GM19099 (cell line): ENCODE results near the gene PTRH1.

Experiments used
- POLR2A ChIP-seq: IDR thresholded peaks from 3 replicates; pipeline ENCODE4 v1.6.1; 2011; ENCODE audit warnings: low read depth; ENCODE audit not compliant: insufficient read length; ENCODE audit errors: extremely low read depth

Gene PTRH1

GRCh38 chr9:127680226-127680625 lies 35.2 kb downstream of the PTRH1 start:
- no peak for TF ChIP-seq POLR2A

- no peak for TF ChIP-seq POLR2A
These were observed 36.0 kb downstream of the PTRH1 start for GRCh38 chr9:127679506-127679905.

DNA sequence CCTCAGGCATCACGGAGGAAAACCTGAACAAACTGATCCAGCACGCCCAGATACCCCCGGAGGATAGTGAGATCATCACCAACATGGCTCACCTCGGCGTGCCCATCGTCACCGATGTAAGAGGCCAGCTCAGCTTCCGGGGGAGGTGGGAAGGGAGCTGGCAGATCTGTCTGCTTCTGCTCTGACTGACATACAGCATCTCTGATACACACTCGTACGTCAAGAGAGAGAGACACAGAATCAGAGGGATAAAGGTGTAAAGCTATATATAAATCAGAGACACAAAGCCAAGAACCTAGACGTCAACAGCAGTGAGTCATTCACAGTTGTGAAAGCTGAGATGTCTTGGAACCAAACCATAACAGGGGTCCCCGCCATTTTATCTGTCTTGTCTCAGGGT lies 38.8 kb downstream of the PTRH1 start:
- TF ChIP-seq POLR2A = no peak

DNA sequence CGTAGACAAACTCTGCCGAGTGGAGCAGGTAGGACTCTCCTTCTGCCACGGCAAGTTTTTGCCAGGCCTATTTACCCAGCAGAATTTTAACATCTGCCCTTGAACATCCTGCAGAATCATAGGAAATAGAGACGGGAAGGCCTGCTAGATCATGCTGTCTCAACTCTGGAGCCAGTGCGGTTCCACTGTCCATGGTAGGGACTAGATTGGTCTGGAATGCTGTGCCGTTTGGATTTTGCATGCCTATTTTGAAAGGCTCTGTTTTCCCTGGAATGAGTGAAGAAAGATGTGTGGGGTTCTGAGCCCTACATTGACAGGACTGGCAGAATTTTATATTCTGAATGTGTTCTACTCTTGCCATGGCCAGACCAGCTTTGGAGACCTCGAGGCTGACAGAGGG lies 42.2 kb downstream of the PTRH1 start:
- TF ChIP-seq POLR2A = no peak

DNA sequence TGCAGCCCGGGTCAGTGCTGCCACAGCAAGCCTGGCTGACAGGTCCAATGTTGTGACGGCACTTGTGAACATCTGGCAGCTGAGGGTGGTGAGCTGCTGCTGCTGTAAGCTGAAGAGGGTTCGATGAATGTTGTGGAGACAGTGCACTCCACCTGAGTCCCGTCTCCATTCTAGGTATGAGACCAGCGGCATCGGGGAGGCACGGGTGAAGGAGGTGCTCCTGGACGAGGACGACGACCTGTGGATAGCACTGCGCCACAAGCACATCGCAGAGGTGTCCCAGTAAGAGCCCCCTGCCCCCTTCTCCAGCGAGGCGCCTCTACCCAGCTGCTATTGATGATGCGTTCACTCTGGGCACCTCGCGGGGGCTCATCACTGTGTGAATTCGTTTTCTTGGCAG lies 47.6 kb downstream of the PTRH1 start:
- no peak for TF ChIP-seq POLR2A

- no peak for TF ChIP-seq POLR2A
These were observed 48.2 kb downstream of the PTRH1 start for GRCh38 chr9:127667127-127667844.

DNA sequence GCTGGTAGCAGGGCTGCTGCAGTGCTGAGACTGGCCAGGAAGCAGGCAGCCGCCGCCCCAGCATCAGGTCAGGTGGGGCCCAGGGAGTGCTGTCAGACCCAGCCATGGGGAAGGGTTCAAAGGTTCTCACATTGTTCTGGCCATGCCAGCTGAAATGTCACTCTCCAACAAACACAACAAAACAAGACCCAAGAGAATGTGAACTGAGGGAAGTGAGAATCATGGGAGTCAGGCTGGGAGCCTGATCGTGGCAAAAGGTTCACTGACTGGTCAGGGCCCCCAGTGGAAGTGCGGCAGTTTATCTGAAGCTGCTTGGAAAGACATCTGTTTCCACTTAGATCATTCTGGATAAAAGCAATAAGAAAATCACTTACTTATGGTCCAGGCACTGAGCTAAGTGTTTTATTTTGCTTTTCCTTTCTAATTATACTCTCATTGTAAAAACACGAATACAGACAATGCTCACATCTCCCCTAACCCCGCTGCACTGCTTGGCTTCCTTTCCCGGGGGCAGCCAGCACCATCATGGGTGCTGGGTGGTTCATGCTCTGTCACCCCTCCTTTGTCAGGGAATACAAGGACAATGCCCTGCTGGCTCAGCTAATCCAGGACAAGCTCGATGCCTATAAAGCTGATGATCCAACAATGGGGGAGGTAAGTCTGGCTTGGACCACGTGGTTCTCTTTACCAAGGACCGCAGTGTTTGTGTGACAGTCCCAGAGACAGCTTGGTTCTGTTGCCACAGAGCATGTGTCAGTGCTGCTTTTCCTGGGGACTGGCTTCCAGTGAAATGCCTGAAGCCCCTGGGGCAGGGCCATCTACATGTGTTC lies 50.6 kb downstream of the PTRH1 start:
- TF ChIP-seq POLR2A = no peak

GRCh38 chr9:127664324-127664677 lies 51.2 kb downstream of the PTRH1 start:
- no peak for TF ChIP-seq POLR2A
